SIG-M5 (cell line): Measurements from ENCODE around the gene SLC25A12.
"Not testable (repeated sequence)": the region's sequence is repeated elsewhere in the genome, so short reads cannot be mapped to it uniquely, and the experiment has no call there.

ENCODE experiments used
- DNase-seq: peaks from one replicate; lab custom pipeline; 2025; lab: John Stamatoyannopoulos, UW

The SLC25A12 gene

GRCh38 chr2:171822525-171823322 lies 71.3 kb downstream of the SLC25A12 start:
- DNase-seq, result no peak

GRCh38 chr2:171819453-171819852 lies 74.6 kb downstream of the SLC25A12 start:
- DNase-seq, result no peak

- DNase-seq, result no peak
These were observed 79.2 kb downstream of the SLC25A12 start for GRCh38 chr2:171814883-171815282.

- no peak for DNase-seq
These were observed 79.9 kb downstream of the SLC25A12 start for GRCh38 chr2:171814174-171814573.

GRCh38 chr2:171813729-171814128 lies 80.3 kb downstream of the SLC25A12 start:
- DNase-seq, result no peak

GRCh38 chr2:171813126-171813525 lies 80.9 kb downstream of the SLC25A12 start:
- no peak for DNase-seq

- DNase-seq, result no peak
These were observed 82.8 kb downstream of the SLC25A12 start for GRCh38 chr2:171811245-171811628.

- no peak for DNase-seq
These were observed 83.4 kb downstream of the SLC25A12 start for GRCh38 chr2:171810422-171811244.

GRCh38 chr2:171808885-171809284 lies 85.2 kb downstream of the SLC25A12 start:
- not testable (repeated sequence) for DNase-seq

- no peak for DNase-seq
These were observed 86.1 kb downstream of the SLC25A12 start for GRCh38 chr2:171807831-171808393.

- DNase-seq, result no peak
These were observed 86.9 kb downstream of the SLC25A12 start for GRCh38 chr2:171807119-171807518.

- DNase-seq, result no peak
These were observed 89.6 kb downstream of the SLC25A12 start for GRCh38 chr2:171804456-171804855.

GRCh38 chr2:171803757-171804156 lies 90.3 kb downstream of the SLC25A12 start:
- no peak for DNase-seq

- DNase-seq, result no peak
These were observed 93.4 kb downstream of the SLC25A12 start for GRCh38 chr2:171800639-171801038.

GRCh38 chr2:171798156-171798820 lies 95.8 kb downstream of the SLC25A12 start:
- peak; percentile 57 for DNase-seq

GRCh38 chr2:171794918-171795317 lies 99.1 kb downstream of the SLC25A12 start:
- no peak for DNase-seq

- no peak for DNase-seq
These were observed 100.1 kb downstream of the SLC25A12 start for GRCh38 chr2:171793691-171794678.

- no peak for DNase-seq
These were observed 101.0 kb downstream of the SLC25A12 start for GRCh38 chr2:171792886-171793580.

- DNase-seq, result no peak
These were observed 101.9 kb downstream of the SLC25A12 start for GRCh38 chr2:171792157-171792556.

GRCh38 chr2:171791361-171791760 lies 102.7 kb downstream of the SLC25A12 start:
- no peak for DNase-seq
